ACC112 (cell line): Measurements from ENCODE around the gene NIFK.
"Not testable (repeated sequence)": the region's sequence is repeated elsewhere in the genome, so short reads cannot be mapped to it uniquely, and the experiment has no call there.

Source experiments
- H2AFZ ChIP-seq: fragments of 200-600 bp; sonication (generic); one replicate; pipeline ENCODE4 v1.6.0; 2017; ENCODE audit warnings: antibody characterized with exemption, low read length; ENCODE audit not compliant: unreplicated experiment
- H3K27ac ChIP-seq: fragments of 200-600 bp; sonication (generic); 2 replicates; pipeline ENCODE4 v1.5.1; 2014; ENCODE audit warnings: low read depth, mild to moderate bottlenecking, antibody characterized with exemption, low read length, moderate library complexity
- H3K27me3 ChIP-seq: fragments of 200-600 bp; sonication (generic); 2 replicates; pipeline ENCODE4 v1.6.1; 2014; ENCODE audit warnings: mild to moderate bottlenecking, antibody characterized with exemption, low read length, moderate library complexity, mixed read lengths; ENCODE audit not compliant: insufficient read depth
- H3K36me3 ChIP-seq: fragments of 200-600 bp; sonication (generic); 2 replicates; pipeline ENCODE4 v1.6.1; 2016; ENCODE audit warnings: mild to moderate bottlenecking, antibody characterized with exemption, low read length, moderate library complexity, mixed read lengths; ENCODE audit not compliant: insufficient read depth
- H3K4me1 ChIP-seq: fragments of 200-600 bp; sonication (generic); one replicate; pipeline ENCODE4 v1.6.1; 2016; ENCODE audit warnings: low read length, mixed read lengths; ENCODE audit not compliant: insufficient read depth, unreplicated experiment, control insufficient read depth
- H3K4me3 ChIP-seq: fragments of 200-600 bp; sonication (generic); 2 replicates; pipeline ENCODE4 v1.5.1; 2014; ENCODE audit warnings: mild to moderate bottlenecking, low read depth, low read length
- H3K79me2 ChIP-seq: fragments of 200-600 bp; sonication (generic); one replicate; pipeline ENCODE4 v1.6.0; 2016; ENCODE audit warnings: low read length; ENCODE audit not compliant: control insufficient read depth, unreplicated experiment, insufficient read depth

NIFK gene

GRCh38 chr2:121695171-121695451 lies 41.6 kb downstream of the NIFK start:
- Histone ChIP-seq H3K27me3 (no peaks in the 10 kb centered on the region), H3K4me3 (no peak overlapping the region), H3K27ac (no peak overlapping the region), H2AFZ (no peak overlapping the region), H3K36me3 (no peaks in the 10 kb centered on the region), H3K79me2 (no peaks in the 10 kb centered on the region), H3K4me1 (peaks cover 20% of the 10 kb centered on the region)

- Histone ChIP-seq H3K4me3 (no peak overlapping the region), H3K27ac (no peak overlapping the region), H2AFZ (no peak overlapping the region), H3K79me2 (no peaks in the 10 kb centered on the region), H3K27me3 (no peaks in the 10 kb centered on the region), H3K36me3 (no peaks in the 10 kb centered on the region), H3K4me1 (peaks cover 15% of the 10 kb centered on the region)
Measured at GRCh38 chr2:121694398-121695170, 42.1 kb downstream of the NIFK start.

- H3K36me3 ChIP-seq, H3K79me2 ChIP-seq, H3K27me3 ChIP-seq, H3K27ac ChIP-seq, H2AFZ ChIP-seq, H3K4me3 ChIP-seq, H3K4me1 ChIP-seq: not testable (repeated sequence)
Measured at GRCh38 chr2:121690572-121690971, 46.1 kb downstream of the NIFK start.

GRCh38 chr2:121690095-121690494 lies 46.6 kb downstream of the NIFK start:
- Histone ChIP-seq H3K4me3 (no peak overlapping the region), H2AFZ (no peak overlapping the region), H3K79me2 (no peaks in the 10 kb centered on the region), H3K27me3 (no peaks in the 10 kb centered on the region), H3K4me1 (peaks cover 6% of the 10 kb centered on the region), H3K36me3 (no peaks in the 10 kb centered on the region), H3K27ac (no peak overlapping the region)

GRCh38 chr2:121689356-121689755 lies 47.3 kb downstream of the NIFK start:
- H3K36me3 ChIP-seq: no peaks in the 10 kb centered on the region
- no peak overlapping the region for H3K27ac ChIP-seq
- no peaks in the 10 kb centered on the region for H3K79me2 ChIP-seq
- H3K4me1 ChIP-seq: no peaks in the 10 kb centered on the region
- no peaks in the 10 kb centered on the region for H3K27me3 ChIP-seq
- H3K4me3 ChIP-seq: no peak overlapping the region
- no peak overlapping the region for H2AFZ ChIP-seq

- Histone ChIP-seq H3K36me3 (no peaks in the 10 kb centered on the region), H3K27me3 (no peaks in the 10 kb centered on the region), H2AFZ (no peak overlapping the region), H3K79me2 (no peaks in the 10 kb centered on the region), H3K4me3 (no peak overlapping the region), H3K4me1 (no peaks in the 10 kb centered on the region), H3K27ac (no peak overlapping the region)
Measured at GRCh38 chr2:121688820-121689219, 47.9 kb downstream of the NIFK start.

GRCh38 chr2:121686902-121687301 lies 49.8 kb downstream of the NIFK start:
- Histone ChIP-seq H3K4me1 (no peaks in the 10 kb centered on the region), H2AFZ (no peak overlapping the region), H3K27ac (no peak overlapping the region), H3K4me3 (no peak overlapping the region), H3K79me2 (no peaks in the 10 kb centered on the region), H3K36me3 (no peaks in the 10 kb centered on the region), H3K27me3 (no peaks in the 10 kb centered on the region)

- H3K4me1 ChIP-seq: no peaks in the 10 kb centered on the region
- no peak overlapping the region for H3K27ac ChIP-seq
- H2AFZ ChIP-seq: no peak overlapping the region
- H3K27me3 ChIP-seq: no peaks in the 10 kb centered on the region
- H3K4me3 ChIP-seq: no peak overlapping the region
- no peaks in the 10 kb centered on the region for H3K79me2 ChIP-seq
- no peaks in the 10 kb centered on the region for H3K36me3 ChIP-seq
Measured at GRCh38 chr2:121686218-121686617, 50.5 kb downstream of the NIFK start.

GRCh38 chr2:121682396-121683298 lies 54.0 kb downstream of the NIFK start:
- no peak overlapping the region for H3K27ac ChIP-seq
- no peak overlapping the region for H3K4me3 ChIP-seq
- no peaks in the 10 kb centered on the region for H3K27me3 ChIP-seq
- no peaks in the 10 kb centered on the region for H3K4me1 ChIP-seq
- no peaks in the 10 kb centered on the region for H3K79me2 ChIP-seq
- H2AFZ ChIP-seq: no peak overlapping the region
- no peaks in the 10 kb centered on the region for H3K36me3 ChIP-seq

- Histone ChIP-seq H3K27me3 (0 out of 2 replicates have a peak, but pooled peaks cover 3% of the 10 kb centered on the region), H3K4me1 (no peaks in the 10 kb centered on the region), H3K79me2 (no peaks in the 10 kb centered on the region), H2AFZ (no peak overlapping the region), H3K27ac (no peak overlapping the region), H3K36me3 (no peaks in the 10 kb centered on the region), H3K4me3 (no peak overlapping the region)
Measured at GRCh38 chr2:121677855-121678254, 58.8 kb downstream of the NIFK start.
